Bronchial epithelial cell (primary cell): Measurements from ENCODE around the gene ATE1. TPM values are rescaled to one million over a fixed set of nuclear protein-coding genes. Genes with fewer than 3 reads are reported as not detected.
A peak's percentile ranks its signal among the peaks of the same experiment; 100 is the strongest.

ENCODE experiments used
- DNase-seq: peaks from one replicate; pipeline ENCODE4 v3.0.0-alpha.2; 2010; ENCODE audit warnings: low read depth
- FAIRE-seq: peaks from 2 replicates; lab custom pipeline; 2011; peaks lifted over from hg19 to GRCh38; lab: Jason Lieb, UNC
- H3K27me3 ChIP-seq: 2 replicates; pipeline ENCODE4 v1.5.1; 2011; ENCODE audit warnings: low read length; ENCODE audit not compliant: control insufficient read depth, insufficient read depth
- H3K36me3 ChIP-seq: 2 replicates; pipeline ENCODE4 v1.5.1; 2011; ENCODE audit warnings: low read length; ENCODE audit not compliant: control insufficient read depth, insufficient read depth
- H3K4me3 ChIP-seq: 2 replicates; pipeline ENCODE4 v1.5.1; 2011; ENCODE audit warnings: mild to moderate bottlenecking, low read depth, low read length, control low read depth
- total RNA-seq: library from RNA; depleted of rRNA; stranded (reverse); fragments of >200 nt; gene quantifications from 2 replicates; pipeline ENCODE4 v1.2.1, GENCODE V29; 2014
- TF ChIP-seq, protein P1 (sequence below): IDR thresholded peaks from 2 replicates; pipeline ENCODE4 v1.5.1; 2011; ENCODE audit warnings: mild to moderate bottlenecking, moderate library complexity, low read length, control low read depth, inconsistent platforms; ENCODE audit not compliant: insufficient read depth, severe bottlenecking

The ATE1 gene
- total RNA-seq, 1 donor from 2014 or later, result 17.9 TPM

DNA sequence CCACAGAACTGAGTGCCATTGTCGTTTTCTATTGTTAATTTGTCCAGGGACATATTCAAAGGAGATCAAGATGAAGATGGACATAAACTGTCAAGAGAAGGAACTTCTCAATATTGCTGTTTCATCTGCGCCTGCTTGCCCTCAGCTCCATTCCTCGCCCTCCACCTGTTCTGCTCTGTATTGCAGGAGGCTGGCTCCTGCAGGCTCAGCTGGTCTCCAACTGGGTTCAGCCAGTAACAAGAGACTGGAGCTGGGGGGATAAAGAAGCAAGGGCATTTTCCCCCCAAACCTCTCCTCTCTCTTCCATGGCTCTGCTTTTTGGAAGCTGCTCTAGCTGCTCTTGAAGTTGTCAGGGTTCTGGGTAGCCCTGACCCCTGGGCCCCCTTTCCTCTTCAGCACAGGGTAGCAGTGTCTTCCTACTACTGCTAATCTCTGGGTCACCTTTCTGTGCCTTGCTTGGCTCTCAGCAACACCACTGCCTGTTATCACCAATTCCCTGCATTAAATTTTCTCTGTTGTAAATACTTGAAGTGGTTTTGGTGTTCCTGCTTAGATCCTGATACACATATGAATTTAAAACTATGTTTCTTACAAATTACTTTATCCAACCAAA lies 180.6 kb downstream of the ATE1 start:
- TF ChIP-seq, protein P1, sequence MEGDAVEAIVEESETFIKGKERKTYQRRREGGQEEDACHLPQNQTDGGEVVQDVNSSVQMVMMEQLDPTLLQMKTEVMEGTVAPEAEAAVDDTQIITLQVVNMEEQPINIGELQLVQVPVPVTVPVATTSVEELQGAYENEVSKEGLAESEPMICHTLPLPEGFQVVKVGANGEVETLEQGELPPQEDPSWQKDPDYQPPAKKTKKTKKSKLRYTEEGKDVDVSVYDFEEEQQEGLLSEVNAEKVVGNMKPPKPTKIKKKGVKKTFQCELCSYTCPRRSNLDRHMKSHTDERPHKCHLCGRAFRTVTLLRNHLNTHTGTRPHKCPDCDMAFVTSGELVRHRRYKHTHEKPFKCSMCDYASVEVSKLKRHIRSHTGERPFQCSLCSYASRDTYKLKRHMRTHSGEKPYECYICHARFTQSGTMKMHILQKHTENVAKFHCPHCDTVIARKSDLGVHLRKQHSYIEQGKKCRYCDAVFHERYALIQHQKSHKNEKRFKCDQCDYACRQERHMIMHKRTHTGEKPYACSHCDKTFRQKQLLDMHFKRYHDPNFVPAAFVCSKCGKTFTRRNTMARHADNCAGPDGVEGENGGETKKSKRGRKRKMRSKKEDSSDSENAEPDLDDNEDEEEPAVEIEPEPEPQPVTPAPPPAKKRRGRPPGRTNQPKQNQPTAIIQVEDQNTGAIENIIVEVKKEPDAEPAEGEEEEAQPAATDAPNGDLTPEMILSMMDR, result no peak

GRCh38 chr10:121741248-121741792 lies 186.5 kb downstream of the ATE1 start:
- Histone ChIP-seq H3K36me3 (peaks cover 3% of the 10 kb centered on the region), H3K4me3 (no peak overlapping the region), H3K27me3 (no peaks in the 10 kb centered on the region)
- FAIRE-seq, result no peak
- DNase-seq, result peak; percentile 34
- TF ChIP-seq, protein P1, result no peak

More for the DNA sequence above, 180.6 kb downstream of the ATE1 start:
- FAIRE-seq (peak; percentile 52), DNase-seq (no peak)
- H3K27me3 ChIP-seq, result no peaks in the 10 kb centered on the region
- no peak overlapping the region for H3K4me3 ChIP-seq
- H3K36me3 ChIP-seq, result peaks cover 3% of the 10 kb centered on the region

DNA sequence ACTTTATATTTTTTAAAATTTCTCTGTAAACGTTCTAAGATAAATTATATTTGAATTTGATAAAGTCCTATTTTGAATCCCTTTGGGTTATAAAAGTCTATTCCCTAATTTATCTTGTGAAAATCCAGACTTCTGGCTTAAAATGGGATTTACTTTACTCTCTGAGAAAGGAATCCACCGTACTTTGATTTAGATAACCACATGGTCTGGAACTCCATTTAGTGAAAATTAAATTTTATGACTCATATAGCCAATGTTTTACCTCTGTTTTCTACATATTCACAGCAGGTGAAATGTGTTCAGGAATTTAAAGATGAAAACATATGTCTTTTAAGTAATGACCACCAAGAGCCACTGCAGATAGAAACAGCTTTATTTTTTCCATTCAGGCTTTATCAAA lies 187.8 kb downstream of the ATE1 start:
- Histone ChIP-seq H3K27me3 (no peaks in the 10 kb centered on the region), H3K36me3 (peaks cover 3% of the 10 kb centered on the region), H3K4me3 (no peak overlapping the region)
- no peak for FAIRE-seq
- TF ChIP-seq, protein P1, result no peak
- no peak for DNase-seq

DNA sequence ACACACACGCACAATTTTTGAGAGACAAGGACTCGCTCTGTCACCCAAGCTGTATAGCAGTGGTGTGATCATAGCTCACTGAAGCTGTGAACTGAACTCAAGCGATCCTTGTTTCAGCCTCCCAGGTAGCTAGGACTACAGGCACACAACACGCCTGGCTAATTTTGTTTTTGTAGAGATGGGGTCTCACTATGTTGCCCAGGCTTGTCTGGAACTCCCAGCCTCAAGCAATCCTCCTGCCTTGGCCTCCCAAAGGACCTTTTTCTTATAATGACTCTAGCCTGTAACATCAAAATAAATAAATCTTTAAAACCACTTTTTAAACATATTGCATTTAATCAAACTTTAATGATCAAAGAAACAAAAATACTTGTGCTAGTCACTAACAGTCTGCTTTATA lies 188.7 kb downstream of the ATE1 start:
- FAIRE-seq, result no peak

DNA sequence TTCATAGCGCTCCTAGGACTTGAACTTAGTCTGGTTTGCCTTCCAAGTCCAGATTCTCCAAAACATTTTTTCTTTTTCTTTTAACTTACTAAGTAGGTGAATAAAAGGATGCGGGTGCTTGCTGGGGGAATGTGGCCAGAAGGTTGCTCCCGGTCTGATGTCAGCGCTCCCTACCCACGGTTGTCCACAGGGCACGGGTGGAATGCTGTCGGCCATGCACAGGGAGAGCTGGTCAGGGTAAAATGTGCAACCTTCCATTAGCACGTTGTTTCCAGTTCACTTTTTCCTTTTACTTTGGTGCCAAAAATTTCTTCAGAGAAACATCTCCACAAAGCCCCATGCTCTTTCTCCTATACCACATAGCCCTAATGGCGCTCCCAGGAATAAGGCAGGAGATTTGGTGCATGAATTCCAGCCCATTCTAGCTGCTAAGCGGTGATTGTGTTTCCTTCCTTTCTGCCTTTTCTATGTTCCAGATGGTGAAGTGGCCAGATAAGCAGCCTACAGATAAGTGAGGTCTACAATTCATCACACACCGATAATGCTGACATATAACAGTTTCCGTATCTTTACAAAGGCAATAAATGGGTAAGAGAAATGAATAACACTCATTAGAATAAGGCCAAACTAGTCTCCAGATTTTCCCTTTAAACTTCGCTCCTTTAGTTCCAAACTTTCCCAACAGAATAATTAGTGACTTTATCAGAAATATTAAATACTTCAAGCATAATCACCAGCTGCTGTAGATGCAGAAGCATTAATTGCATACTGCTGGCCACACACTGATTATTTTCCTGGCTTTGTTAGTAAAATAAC lies 191.3 kb downstream of the ATE1 start:
- no peak for FAIRE-seq
- no peak for DNase-seq
- TF ChIP-seq, protein P1, result no peak

More for the DNA sequence above, 188.7 kb downstream of the ATE1 start:
- Histone ChIP-seq H3K4me3 (no peak overlapping the region), H3K27me3 (no peaks in the 10 kb centered on the region), H3K36me3 (peaks cover 2% of the 10 kb centered on the region)
- no peak for DNase-seq
- TF ChIP-seq, protein P1, result no peak

More for the DNA sequence above, 191.3 kb downstream of the ATE1 start:
- Histone ChIP-seq H3K4me3 (no peak overlapping the region), H3K27me3 (no peaks in the 10 kb centered on the region), H3K36me3 (no peaks in the 10 kb centered on the region)
